SK-N-SH (cell line): ENCODE data around the gene YTHDF1. TPM values are rescaled to one million over a fixed set of nuclear protein-coding genes. Genes with fewer than 3 reads are reported as not detected.

Experiments
- CTCF ChIA-PET: fragments of 300-600, 350-600 bp; formaldehyde crosslinking; extraction: SDS; loops from one replicate; lab custom pipeline; 2021; lab: Yijun Ruan, JAX
- POLR2A ChIA-PET: fragments of 350-600 bp; sonication (Branson Sonifier 250); formaldehyde crosslinking; extraction: SDS; loops from one replicate; lab custom pipeline; 2020; ENCODE audit warnings: antibody characterized with exemption, inconsistent platforms; lab: Yijun Ruan, JAX
- DNase-seq: peaks from one replicate; pipeline ENCODE4 v3.0.0; 2012
- H2AFZ ChIP-seq: fragments of 200-600 bp; sonication (generic); 2 replicates; pipeline ENCODE4 v1.8.1; 2016; ENCODE audit warnings: antibody characterized with exemption, mild to moderate bottlenecking, low read depth
- H3F3A ChIP-seq: fragments of 200-600 bp; sonication (generic); replicated peaks from 2 replicates; pipeline ENCODE3; 2016; ENCODE audit warnings: antibody characterized with exemption, mild to moderate bottlenecking; ENCODE audit not compliant: insufficient read depth
- H3K27ac ChIP-seq, 2 experiments: fragments of 200-500 bp in 1 of 2; fragments of 200-600 bp in 1 of 2; sonication (Bioruptor generic) in 1 of 2; sonication (generic), shearing (Covaris generic) in 1 of 2; 2 replicates each; pipeline versions ENCODE4 v1.5.1 to v1.6.1; 2014 to 2016; ENCODE audit warnings: low read depth in 2 of 2, inconsistent platforms in 1 of 2, low read length in 1 of 2, mild to moderate bottlenecking in 1 of 2, mixed read lengths in 1 of 2
- H3K27me3 ChIP-seq: fragments of 200-600 bp; sonication (generic), shearing (Covaris generic); 2 replicates; pipeline ENCODE4 v1.6.1; 2016; ENCODE audit warnings: mixed run types; ENCODE audit not compliant: insufficient read depth
- H3K36me3 ChIP-seq, 2 experiments: fragments of 200-500 bp in 1 of 2; fragments of 200-600 bp in 1 of 2; sonication (Bioruptor generic) in 1 of 2; sonication (generic) in 1 of 2; replicated peaks in 1 of 2; 2 replicates each; pipeline versions ENCODE3 to v1.5.1; 2014 to 2016; ENCODE audit warnings: low read length in 1 of 2, mild to moderate bottlenecking in 1 of 2; ENCODE audit not compliant: insufficient read depth in 2 of 2, control insufficient read depth in 1 of 2
- H3K4me1 ChIP-seq, 2 experiments: fragments of 200-500 bp in 1 of 2; fragments of 200-600 bp in 1 of 2; sonication (Bioruptor generic) in 1 of 2; sonication (generic), shearing (Covaris generic) in 1 of 2; 2 replicates each; pipeline versions ENCODE4 v1.5.1 to v1.6.1; 2014 to 2016; ENCODE audit warnings: low read depth in 1 of 2, low read length in 1 of 2, mixed run types in 1 of 2; ENCODE audit not compliant: insufficient read depth in 2 of 2, control insufficient read depth in 1 of 2
- H3K4me2 ChIP-seq: fragments of 200-600 bp; sonication (generic), shearing (Covaris generic); 2 replicates; pipeline ENCODE4 v1.6.1; 2017; ENCODE audit warnings: mixed run types
- H3K4me3 ChIP-seq, 2 experiments: fragments of 200-500 bp in 1 of 2; fragments of 200-600 bp in 1 of 2; sonication (Bioruptor generic) in 1 of 2; sonication (generic), shearing (Covaris generic) in 1 of 2; 2 replicates each; pipeline versions ENCODE4 v1.5.1 to v1.8.1; 2014 to 2016; ENCODE audit warnings: low read depth in 2 of 2, inconsistent platforms in 1 of 2, low read length in 1 of 2, mild to moderate bottlenecking in 1 of 2, mixed read lengths in 1 of 2, moderate library complexity in 1 of 2
- H3K79me2 ChIP-seq: fragments of 200-600 bp; sonication (generic); 2 replicates; pipeline ENCODE4 v1.8.1; 2017; ENCODE audit warnings: mild to moderate bottlenecking; ENCODE audit not compliant: insufficient read depth
- H3K9ac ChIP-seq: fragments of 200-600 bp; sonication (generic); 2 replicates; pipeline ENCODE4 v1.6.1; 2017; ENCODE audit warnings: mixed run types
- H3K9me2 ChIP-seq: fragments of 200-600 bp; sonication (generic); 2 replicates; pipeline ENCODE4 v1.6.1; 2017; ENCODE audit warnings: mixed run types
- H3K9me3 ChIP-seq: fragments of 200-600 bp; sonication (generic); 2 replicates; pipeline ENCODE4 v1.6.1; 2017; ENCODE audit warnings: mixed run types, mild to moderate bottlenecking, moderate library complexity
- H4K20me1 ChIP-seq: fragments of 200-600 bp; sonication (generic); 2 replicates; pipeline ENCODE4 v1.6.1; 2017; ENCODE audit warnings: mild to moderate bottlenecking, mixed run types; ENCODE audit not compliant: insufficient read depth
- FOSL2 ChIP-seq: IDR thresholded peaks from 2 replicates; pipeline ENCODE4 v1.4.0; 2012; ENCODE audit warnings: low read depth, mild to moderate bottlenecking, moderate library complexity, borderline replicate concordance
- PBX3 ChIP-seq: IDR thresholded peaks from 2 replicates; pipeline ENCODE4; 2012
- POLR2AphosphoS5 ChIP-seq: IDR thresholded peaks from 2 replicates; pipeline ENCODE4 v1.6.1; 2012; ENCODE audit warnings: low read depth, low read length
- RCOR1 ChIP-seq: fragments of 150-350 bp; IDR thresholded peaks from 2 replicates; pipeline ENCODE4 v1.6.1; 2017; ENCODE audit warnings: antibody characterized with exemption, low read length
- REST ChIP-seq: IDR thresholded peaks from 2 replicates; pipeline ENCODE4 v1.6.1; 2012; ENCODE audit warnings: mild to moderate bottlenecking, low read depth, low read length, moderate library complexity
- SMC3 ChIP-seq: IDR thresholded peaks from 2 replicates; pipeline ENCODE4 v1.6.1; 2012; ENCODE audit warnings: low read depth, low read length, improper control_type of control experiment
- TAF1 ChIP-seq: IDR thresholded peaks from 2 replicates; pipeline ENCODE4 v1.6.1; 2012; ENCODE audit warnings: low read depth, mild to moderate bottlenecking, low read length, moderate library complexity, borderline replicate concordance
- TCF12 ChIP-seq: IDR thresholded peaks from 2 replicates; pipeline ENCODE4 v1.4.0; 2012
- USF1 ChIP-seq: IDR thresholded peaks from 2 replicates; pipeline ENCODE4 v1.4.0; 2012; ENCODE audit warnings: low read depth, borderline replicate concordance
- USF2 ChIP-seq: fragments of 150-350 bp; IDR thresholded peaks from 2 replicates; pipeline ENCODE4 v1.6.1; 2017; ENCODE audit warnings: antibody characterized with exemption, low read length, low read depth, borderline replicate concordance
- YY1 ChIP-seq: IDR thresholded peaks from 2 replicates; pipeline ENCODE4 v1.4.0; 2012; ENCODE audit warnings: low read depth, mild to moderate bottlenecking
- WGBS: methylation state at CpG from one replicate; pipeline ENCODE4 v1.1.6; 2017; ENCODE audit warnings: low lambda C conversion rate; 5-methylcytosine and 5-hydroxymethylcytosine counted together
- polyA plus RNA-seq, 3 experiments: library from polyadenylated mRNA; depleted of rRNA; stranded (reverse); fragments of >200 nt; gene quantifications; 2 replicates each; pipeline ENCODE4 v1.2.3, GENCODE V29; 2012

YTHDF1 gene
- polyA plus RNA-seq, 1 of the 3 experiments (the other 2 are of a cell fraction), result 17.0 TPM

GRCh38 chr20:63243604-63244247, 27.8 kb upstream of the YTHDF1 start:
- Histone ChIP-seq H2AFZ (no peak overlapping the region), H4K20me1 (no peaks in the 10 kb centered on the region), H3K4me1 (peaks cover 0 to 8% of the 10 kb centered on the region in 2 experiments; a peak in 1 of 4 replicates), H3K4me3 (no peak overlapping the region), H3K27me3 (no peaks in the 10 kb centered on the region; the same call in 1 of the 2 replicates), H3K79me2 (no peaks in the 10 kb centered on the region), H3K9me2 (no peaks in the 10 kb centered on the region), H3K4me2 (no peak overlapping the region), H3K9me3 (no peaks in the 10 kb centered on the region), H3K27ac (no peak overlapping the region), H3K9ac (no peak overlapping the region), H3K36me3 (no peaks in the 10 kb centered on the region), H3F3A (no peaks in the 10 kb centered on the region)
- no peak for DNase-seq
- CTCF ChIA-PET, result interaction anchor here (1.2 to 15.6 kb wide), 3 partner anchors 19 to 138 kb away, joined by 3 to 168 read pairs (median 5); no protein-coding TSS in a partner anchor
- 80% methylated on average over 9 of the region's 25 CpGs for WGBS
- POLR2A ChIA-PET, result no interaction called here
- TF ChIP-seq YY1 (no peak), USF1 (no peak), REST (no peak), FOSL2 (no peak), USF2 (no peak)

- TF ChIP-seq SMC3, result no peak
- TF ChIP-seq TAF1, result no peak
- TF ChIP-seq RCOR1, result no peak
- no peak for TF ChIP-seq PBX3
- TF ChIP-seq POLR2AphosphoS5, result no peak
- no peak for TF ChIP-seq TCF12
- TF ChIP-seq, all 33 proteins: peak for 0
- peaks cover 0 to 11% of the 10 kb centered on the region in 2 experiments; a peak in 1 of 4 replicates for H3K4me1 ChIP-seq
These were observed 26.8 kb upstream of the YTHDF1 start for GRCh38 chr20:63242736-63243135.

More at GRCh38 chr20:63242736-63243135, 26.8 kb upstream of the YTHDF1 start:
- Histone ChIP-seq H3K9ac (no peak overlapping the region), H3K9me2 (no peaks in the 10 kb centered on the region), H3K79me2 (no peaks in the 10 kb centered on the region), H3K36me3 (no peaks in the 10 kb centered on the region), H2AFZ (no peak overlapping the region), H3K27ac (no peak overlapping the region), H3F3A (no peaks in the 10 kb centered on the region), H3K27me3 (no peaks in the 10 kb centered on the region), H3K9me3 (no peaks in the 10 kb centered on the region), H3K4me2 (no peak overlapping the region), H4K20me1 (no peaks in the 10 kb centered on the region), H3K4me3 (no peak overlapping the region)
- DNase-seq, result no peak
- ChIA-PET POLR2A (no interaction called here), CTCF (interaction anchor here (1.7 to 15.6 kb wide), 2 partner anchors 18 to 139 kb away, joined by 5 to 168 read pairs; no protein-coding TSS in a partner anchor)
- WGBS, result 75% methylated on average over 9 of the region's 21 CpGs
